ENCODE data around the gene EPS15.
"Not testable (repeated sequence)": the region's sequence is repeated elsewhere in the genome, so short reads cannot be mapped to it uniquely, and the experiment has no call there.

The EPS15 gene

DNA sequence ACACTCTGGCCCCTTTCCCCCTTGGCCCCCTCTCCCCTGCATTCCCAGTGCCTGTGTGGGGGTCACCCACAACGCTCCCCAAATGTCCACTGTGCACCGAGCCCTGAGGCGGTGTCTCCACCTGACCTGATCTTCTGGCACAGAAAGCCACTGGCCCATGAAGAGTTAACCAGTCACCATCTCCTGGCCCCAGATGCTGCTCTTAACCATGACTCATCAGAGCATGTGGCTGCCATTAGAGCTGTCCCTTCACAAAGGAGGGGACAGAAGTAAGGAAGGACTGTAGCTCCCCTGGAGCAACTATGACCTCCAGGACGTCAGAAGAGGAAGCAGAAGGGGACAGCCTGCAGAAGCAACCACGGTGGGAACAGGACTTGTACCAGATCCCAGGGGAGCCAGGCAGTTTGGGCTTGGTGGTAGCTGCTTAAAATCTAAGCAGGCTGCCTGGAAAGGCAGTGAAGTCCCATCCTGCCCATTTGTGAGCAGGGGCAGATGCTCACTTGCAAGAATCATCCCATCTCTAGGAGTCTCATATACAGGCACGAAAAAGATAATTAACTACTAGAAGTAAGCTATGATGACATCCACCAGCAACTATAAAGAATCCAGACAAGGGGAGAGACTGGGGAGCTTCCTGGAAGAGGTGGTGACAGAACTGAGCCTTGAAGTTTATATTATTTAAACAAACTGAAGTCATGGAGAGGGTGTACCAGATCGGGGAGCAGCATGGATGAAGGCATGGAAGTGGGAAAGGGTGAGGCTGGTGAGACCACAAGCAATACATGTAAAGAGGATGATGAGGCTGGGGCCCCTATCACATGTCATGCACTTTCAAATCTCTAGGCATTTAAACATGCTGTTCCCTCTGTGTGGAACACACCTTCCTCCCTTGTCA lies 187.6 kb downstream of the EPS15 start:
- DNase-seq (ENCODE audit: low read depth in 2 of 2): no peak

DNA sequence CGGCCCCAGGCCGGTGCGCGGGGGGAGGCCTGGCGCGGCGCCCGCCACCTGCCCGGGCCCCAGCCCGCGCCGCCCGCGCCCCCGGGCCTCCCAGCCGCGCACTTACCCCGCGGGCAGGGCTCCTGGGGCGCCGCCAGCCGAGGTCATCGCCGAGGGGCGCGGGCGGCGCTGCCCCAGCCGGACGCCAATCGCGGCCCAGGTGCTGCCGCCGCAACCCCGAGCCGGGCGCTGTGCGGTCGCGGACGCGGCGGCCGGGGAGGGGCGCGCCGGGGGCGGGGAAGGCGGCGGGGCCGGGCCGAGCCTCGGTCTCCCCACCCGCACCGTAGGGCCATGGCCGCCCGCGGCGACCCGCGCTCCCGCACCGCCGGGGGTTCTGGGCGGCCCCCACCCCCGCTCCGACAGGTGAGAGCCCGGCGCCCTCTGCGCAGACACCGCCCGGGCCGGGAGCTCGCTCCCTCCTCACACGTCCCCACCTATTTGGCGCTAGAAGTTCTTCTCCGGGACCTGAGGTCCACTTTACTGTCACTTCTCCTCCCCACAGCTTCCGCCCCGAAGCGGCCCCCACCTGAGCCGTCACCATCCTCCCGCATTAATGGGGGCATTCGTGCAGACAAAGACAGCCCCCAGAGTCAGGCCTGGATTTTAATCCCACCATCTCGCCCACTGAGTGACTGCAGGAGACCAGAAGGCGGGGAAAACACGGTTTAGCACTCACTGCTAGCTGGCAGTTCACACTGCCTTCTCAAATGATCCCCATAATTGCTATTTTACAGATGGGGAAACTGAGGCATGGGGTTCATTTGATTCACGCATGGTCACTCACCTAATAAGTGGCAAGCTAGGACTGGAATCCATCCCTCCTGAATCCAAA lies 188.5 kb downstream of the EPS15 start, which contains the start of gene TTC39A:
Gene TTC39A, minus strand, starts transcription at position 232 of the 871 bp plus-strand sequence. Its CDS starts 85 bp downstream, at position 147.
- DNase-seq (ENCODE audit: low read depth in 2 of 2): no peak

DNA sequence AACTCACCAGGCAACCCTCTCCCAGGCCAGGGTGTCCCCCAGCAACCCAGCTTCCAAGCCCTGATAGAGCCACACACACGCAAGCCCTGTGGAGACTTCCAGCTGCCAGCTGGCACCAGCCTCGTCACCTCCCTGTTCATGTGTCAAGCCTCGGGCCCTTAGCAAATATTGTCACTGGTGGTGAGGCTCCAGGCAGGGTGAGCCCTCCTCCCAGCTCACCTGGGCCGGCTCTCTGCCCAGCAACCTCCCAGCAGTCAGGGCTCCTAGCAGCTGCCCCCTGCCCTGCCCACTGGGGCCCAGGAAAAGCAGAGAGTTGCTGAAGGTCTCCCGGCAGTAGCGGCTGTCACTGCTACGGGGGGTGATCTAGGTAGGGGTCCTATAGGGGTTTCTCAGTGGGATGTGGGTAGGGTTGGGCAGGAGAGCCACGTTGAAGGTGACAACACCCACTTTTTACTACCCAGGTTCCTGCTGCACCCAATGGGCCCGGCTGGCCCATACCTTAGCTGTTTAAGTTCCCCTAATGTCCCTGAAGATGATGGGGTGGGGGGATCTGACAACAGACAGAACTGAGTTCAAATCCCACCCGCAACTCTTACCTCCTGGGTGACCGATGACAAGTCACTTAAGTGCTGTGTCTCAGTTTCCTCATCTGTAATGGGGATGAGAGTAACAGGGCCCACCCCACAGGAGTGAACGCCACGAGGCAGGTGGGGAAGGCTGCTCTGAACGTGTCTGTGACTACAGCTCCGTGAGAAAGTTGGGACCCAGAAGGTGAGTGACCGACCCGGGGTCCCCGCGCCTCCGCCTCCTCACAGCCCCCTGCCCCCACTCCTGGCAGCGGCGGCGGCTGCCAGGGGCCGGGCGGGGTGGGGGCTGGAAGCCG lies 189.4 kb downstream of the EPS15 start:
- DNase-seq (ENCODE audit: low read depth in 2 of 2): no peak

DNA sequence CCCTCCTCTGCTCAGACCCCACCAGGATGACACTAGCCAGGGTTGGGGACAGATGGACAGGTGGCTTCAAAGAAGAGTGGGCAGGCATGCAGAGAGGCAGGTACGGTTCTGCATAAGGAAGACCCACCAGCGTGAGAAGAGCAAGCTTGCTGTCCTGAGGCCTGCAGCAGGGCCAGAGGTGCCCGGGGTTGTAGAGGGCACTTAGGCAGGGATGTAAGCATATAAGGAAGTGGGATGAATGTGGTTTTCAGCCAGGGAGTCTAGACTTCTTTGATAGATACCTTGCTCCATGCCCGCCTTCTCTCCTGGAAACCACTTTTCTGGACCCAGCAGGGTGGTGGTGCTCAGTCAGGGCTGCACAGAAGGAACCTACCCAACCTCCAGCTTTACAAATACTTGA lies 190.1 kb downstream of the EPS15 start:
- DNase-seq (ENCODE audit: low read depth in 2 of 2): no peak

DNA sequence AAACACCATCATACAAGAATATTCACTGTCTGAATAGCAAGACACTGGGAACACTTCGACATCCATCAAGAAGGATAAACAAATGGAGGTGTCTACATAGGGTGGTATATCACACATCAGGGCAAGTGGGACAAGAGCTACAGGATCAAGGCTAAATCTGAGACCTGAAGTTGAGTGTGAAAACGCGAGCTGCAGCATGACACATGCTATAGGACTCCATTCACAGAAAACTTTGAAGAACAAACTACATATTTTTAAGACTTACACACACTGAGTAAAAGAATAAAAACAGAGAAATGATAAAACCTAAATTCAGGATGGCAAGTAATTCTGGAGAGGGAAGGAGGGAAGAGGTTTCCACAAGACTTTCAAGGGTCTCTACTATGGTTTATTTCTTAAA lies 190.8 kb downstream of the EPS15 start:
- DNase-seq (ENCODE audit: low read depth in 2 of 2): no peak

DNA sequence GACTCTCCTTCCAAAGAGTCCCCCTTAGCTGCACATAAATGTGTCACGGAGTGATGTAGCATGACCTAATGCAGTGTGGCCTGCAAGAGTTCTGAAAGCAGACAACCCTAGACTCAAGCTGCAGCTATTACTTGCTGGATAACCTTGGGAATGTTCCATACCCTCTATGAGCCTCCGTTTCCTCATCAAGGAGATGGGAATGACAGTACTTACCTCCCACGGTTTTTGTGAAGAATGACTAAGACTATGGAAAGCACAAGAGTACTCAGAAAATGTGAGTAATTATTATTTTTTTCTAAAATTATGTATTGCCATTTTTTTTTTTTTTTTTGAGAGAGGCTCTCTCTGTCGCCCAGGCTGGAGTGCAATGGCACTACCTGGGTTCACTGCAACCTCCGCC lies 191.7 kb downstream of the EPS15 start:
- no peak for DNase-seq (ENCODE audit: low read depth in 2 of 2)

DNA sequence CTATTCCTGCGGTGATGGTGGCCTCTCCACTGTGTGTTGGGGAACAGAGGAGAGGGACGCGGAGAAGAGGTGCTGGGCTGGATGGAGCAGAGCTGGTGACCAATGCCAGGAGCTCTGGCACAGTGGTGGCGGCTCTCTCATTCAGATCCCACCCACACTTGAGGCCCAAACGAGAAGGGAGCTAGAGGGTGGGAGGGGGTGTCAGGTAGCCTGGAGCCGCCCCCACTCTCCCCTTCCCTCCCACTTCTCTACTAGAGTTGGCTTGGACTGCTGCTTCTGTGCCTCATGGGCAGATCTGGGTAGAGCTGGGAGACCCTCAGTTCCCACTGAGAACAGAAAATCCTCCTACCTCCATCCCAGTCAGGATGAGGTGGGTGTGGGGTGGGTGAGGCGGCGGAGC lies 192.2 kb downstream of the EPS15 start:
- DNase-seq (ENCODE audit: low read depth in 2 of 2): no peak

DNA sequence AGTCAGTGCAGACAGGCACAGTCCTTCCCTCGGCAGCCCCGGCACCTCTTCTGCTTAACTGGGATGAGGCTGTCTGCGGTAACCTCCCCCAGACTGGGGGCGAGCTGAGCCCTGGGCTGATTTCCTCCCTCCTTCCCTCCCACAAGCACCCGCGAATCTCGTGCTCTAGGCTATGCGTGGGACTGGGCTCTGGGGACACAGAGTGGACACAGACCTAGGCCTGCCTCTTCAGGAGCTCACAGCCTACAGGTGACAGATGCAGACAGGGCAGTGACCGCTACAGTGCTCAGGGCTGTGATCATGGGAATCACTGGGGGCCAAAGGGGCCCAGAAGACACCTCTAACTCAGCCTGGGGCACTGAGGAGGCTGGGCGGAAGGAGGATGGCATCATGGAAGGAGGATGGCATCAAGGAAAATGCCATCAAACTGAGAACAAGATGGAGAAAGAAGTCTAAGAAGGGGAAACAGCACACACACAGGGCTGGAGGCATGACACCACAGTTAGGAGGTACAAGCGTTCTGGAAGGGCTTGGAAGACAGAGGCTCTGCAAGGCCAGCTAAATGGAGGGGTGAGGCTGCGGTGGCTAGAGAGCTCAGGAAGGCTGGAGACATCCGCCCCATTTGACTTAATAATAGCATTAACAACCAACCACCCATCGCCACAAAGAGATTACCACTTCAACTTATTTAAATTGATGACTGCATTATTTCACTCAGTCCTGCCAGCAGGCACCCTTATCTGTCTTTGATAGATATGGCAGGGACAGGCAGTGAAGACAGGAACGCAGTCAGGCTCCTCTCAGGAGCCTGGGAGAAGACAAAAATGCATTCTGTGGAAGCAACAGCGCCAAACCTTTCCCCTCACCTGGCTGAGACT lies 192.9 kb downstream of the EPS15 start:
- DNase-seq (ENCODE audit: low read depth in 2 of 2): no peak

DNA sequence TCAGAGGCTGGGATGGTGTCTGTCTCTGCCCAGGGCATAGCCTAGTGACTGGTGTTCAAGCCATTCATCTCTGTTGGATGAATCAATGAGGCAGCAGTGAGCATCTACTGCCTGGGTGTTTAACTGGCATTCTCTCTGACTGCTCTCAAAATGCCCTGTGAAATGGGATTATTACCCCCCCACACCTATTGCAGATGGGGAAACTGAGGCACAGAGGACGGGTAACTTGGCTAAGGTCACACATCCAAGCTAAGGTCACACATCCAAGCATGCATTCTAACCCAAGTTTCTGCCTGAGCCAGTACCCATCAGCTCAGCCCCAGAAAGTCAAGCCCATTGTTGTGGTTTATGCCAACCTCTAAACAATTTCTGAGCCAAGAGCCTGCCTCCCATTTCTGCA lies 193.7 kb downstream of the EPS15 start:
- DNase-seq (ENCODE audit: low read depth in 2 of 2): no peak

DNA sequence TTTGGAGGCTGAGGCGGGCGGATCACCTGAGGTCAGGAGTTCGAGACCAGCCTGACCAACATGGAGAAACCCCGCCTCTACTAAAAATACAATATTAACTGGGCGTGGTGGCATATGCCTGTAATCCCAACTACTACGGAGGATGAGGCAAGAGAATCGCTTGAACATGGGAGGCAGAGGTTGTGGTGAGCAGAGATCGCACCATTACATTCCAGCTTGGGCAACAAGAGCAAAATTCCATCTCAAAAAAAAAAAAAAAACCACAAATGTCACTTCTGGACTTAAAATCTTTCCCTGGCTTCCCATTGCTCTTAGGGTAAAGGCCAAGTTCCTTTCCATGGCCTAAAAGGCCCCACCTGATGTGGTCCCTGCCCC lies 194.1 kb downstream of the EPS15 start:
- DNase-seq (ENCODE audit: low read depth in 2 of 2): not testable (repeated sequence)

DNA sequence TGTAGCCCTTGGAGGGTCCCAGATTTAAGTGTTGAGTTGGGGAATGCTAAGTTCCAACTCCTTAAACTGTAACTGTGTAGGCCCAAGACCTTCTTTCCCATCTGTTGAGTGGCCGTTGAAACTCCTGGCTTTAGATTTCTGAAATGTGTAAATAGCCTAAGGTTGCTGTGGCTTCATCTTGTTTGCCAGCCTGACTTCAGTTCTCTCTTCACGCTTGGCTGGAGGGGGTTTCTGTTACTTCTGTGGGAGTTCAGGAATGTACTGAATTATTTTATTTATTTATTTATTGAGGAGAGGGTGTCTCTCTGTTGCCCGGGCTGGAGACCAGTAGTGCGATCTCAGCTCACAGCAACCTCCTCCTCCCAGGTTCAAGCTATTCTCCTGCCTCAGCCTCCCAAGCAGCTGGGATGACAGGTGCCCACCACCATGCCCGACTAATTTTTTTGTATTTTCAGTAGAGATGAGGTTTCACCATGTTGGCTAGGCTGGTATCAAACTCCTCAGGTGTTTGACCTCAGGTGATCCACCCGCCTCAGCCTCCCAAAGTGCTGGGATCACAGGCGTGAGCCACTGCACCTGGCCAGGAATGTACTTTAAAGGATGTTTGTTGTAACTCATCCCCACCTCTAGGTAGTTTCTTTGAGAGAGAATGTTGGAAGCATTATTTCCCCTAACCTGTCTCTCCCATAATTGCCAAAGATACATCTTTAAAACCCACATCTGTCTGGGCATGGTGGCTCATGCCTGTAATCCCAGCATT lies 194.6 kb downstream of the EPS15 start:
- no peak for DNase-seq (ENCODE audit: low read depth in 2 of 2)

DNA sequence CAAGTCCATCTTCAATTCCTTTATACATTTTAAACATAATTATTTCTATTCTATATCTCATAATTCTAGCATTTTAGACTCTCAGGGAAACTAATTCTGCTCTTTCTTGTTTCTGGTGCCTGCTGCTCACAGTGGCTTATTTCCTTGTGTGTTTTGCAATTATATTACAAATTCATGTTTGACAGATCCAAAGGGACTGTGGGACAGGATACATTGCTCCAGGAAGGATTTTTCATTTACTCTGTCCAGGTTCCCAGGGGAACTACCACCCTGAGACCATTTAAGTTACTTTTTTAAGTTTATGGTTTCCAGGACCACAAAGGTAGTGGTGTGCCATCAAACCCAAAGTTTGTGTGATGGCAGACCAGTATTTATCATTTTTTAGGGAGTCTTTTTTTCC lies 195.3 kb downstream of the EPS15 start:
- no peak for DNase-seq (ENCODE audit: low read depth in 2 of 2)

DNA sequence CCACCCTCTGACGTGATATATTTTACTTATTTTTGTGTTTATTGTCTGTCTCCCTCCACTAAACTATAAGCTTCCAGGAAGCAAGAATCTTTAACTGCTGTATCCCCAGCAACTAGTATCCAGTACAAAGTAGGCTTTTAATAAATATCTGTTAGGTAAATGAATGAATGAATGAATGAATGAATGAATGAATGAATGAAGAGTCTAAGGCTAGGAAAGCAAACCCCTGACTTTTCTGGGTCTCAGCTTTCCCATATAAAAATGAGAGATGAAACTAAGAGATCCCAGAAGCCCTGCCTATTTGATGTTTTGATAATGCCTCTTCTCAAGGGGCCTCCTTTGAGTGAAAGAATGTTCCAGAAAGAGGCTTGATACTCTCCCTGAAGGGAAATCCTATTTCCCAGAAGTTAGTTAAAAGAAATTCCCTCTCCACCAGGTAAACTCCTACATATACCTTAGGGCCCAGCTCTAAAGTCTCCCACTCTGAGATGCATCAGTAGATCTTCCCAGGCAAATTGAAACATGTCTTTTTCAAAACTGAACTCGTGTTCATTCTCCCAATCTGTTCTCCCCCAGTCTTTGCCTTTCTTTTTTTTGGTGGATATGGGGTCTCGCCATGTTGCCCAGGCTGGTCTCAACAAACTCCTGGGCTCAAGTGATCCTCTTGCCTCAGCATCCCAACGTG lies 196.5 kb downstream of the EPS15 start:
- DNase-seq (ENCODE audit: low read depth in 2 of 2): no peak

DNA sequence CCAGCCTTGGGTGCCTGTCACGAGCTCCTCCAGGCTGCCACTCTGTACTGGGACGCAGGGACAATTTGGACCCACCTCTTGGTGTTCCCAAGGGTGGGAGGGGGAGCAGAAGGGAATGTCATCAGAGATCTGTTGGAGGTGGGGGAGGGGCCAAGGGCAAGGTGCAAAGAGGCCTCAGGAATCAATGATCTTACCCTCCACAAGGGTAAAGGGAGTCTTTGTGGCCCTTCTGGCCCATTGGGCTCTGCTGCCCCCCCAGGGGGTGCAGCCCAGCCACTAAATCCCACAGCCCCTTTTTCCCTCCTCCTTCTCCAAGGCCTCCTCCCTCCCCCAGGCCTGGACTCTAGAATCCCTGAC lies 197.2 kb downstream of the EPS15 start:
- DNase-seq (ENCODE audit: low read depth in 2 of 2): no peak

DNA sequence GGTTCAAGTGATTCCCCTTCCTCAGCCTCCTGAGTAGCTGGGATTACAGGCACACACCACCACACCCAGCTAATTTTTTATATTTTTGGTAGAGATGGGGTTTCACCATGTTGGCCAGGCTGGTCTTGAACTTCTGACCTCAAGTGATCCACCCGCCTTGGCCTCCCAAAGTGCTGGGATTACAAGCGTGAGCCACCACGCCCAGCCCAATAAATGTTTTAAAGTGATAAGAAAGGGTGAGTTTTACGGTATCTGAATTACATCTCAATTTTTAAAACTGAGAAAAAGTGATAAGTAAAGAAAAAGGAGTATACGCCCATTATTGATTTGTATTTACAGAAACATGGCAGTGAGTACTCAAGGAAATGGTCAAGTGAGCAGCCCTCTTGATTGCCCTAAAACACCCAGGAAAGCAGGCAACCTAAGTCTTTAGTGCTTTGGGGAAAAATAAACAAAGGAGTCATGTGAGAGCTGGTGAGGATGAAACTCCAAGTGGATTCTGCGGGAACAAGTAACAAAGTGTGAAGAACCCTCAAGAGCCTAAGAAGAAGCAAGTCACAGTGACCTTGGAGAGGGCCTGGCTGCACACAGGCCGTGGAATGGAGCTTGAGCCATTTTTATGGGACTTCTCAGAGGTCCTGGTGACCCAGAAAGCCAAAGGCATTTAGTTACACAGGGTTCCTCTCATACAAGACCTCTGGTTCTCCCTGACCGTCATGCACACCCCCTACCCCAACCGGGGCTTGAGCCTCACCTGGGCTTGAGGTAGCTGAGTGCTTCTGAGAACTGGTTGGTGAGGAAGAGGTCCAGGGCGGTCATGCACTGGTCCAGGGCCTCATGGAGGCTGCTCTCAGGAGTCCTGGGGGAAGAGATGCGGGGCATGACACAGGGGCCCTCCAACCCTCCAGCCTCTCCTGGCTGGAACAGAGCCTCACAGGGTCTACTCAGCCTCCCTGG lies 197.8 kb downstream of the EPS15 start:
- no peak for DNase-seq (ENCODE audit: low read depth in 2 of 2)

DNA sequence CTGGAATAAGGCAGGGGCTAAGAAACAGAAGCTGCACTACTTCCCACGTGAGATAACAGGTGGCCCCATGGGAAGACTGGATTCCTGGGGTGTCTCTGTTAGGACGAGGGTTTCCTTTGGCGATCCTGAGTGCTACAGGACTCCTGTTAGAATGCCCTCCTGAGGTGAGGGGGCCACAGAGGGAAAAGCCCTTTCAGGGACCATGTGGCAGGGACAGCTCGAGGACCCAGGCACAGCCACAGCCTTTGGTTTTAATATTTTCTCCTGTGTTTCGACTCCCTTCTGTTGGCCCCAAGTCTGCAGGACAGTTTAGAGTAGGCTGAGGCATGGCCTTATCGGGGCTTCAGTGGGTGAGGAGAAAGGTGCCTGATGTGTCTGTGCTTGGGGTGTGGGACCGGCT lies 201.3 kb downstream of the EPS15 start:
- no peak for DNase-seq (ENCODE audit: low read depth in 2 of 2)

DNA sequence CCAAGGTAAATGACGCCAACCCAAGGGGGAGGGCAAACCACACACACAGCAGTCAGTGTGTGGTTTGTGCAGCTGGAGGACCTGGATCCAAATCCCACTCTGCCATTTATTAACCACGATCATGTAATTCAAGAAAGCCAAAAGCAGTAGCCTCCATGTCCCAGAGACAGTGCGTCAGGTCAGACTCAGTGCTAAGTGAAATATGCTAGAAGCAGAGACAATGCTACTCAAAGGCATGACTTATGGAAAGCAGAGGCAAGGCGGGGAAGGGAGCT lies 202.3 kb downstream of the EPS15 start:
- no peak for DNase-seq (ENCODE audit: low read depth in 2 of 2)

DNA sequence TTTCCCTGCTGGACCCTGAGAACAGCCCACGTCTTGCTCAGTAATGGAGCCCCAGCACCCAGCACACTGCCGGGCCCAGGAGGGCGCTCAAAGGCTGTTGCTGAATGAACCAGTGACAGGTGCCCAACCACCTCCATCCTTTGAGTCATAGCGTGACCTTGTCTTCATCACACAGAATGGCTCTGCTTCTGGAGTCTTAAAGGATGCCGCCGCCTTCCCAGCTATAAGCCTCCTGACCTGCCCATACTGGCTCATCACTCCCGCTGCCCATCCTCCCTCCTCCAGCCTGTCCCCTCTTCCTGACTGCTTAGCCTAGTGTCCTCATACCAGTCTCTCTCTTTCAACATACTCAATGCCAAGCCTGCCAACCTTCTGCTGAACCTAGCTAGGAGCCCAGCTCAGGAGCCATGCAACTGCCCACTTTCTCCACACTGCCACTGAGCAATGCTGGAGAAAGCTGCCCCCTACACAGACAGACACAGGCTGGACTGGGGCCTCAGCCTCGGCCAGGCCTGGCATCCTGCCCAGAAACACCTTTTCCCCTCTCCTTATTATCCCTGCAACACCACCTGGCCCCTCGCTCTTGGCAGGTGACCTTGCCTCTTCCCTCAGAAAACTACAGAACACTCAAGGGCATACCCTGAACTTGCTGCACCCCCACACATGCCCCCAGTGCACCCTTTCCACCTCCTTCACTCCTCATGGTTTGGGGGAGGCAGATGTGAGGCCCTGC lies 202.8 kb downstream of the EPS15 start:
- no peak for DNase-seq (ENCODE audit: low read depth in 2 of 2)
